Stomach smooth muscle (tissue), 2 donors: ENCODE data around the gene TMEM54.
A peak's percentile ranks its signal among the peaks of the same experiment; 100 is the strongest.

Experiments
- H3K27ac ChIP-seq: one replicate; pipeline ENCODE4 v1.7.0; 2013; ENCODE audit warnings: mild to moderate bottlenecking, low read length, inconsistent platforms
- H3K27me3 ChIP-seq, 2 donors: one replicate each; pipeline ENCODE4 v1.7.0; 2013; ENCODE audit warnings: low read length in 2 of 2; ENCODE audit not compliant: insufficient read depth in 2 of 2, control insufficient read depth in 1 of 2
- H3K36me3 ChIP-seq, 2 donors: one replicate each; pipeline ENCODE4 v1.7.0; 2013; ENCODE audit warnings: low read length in 2 of 2; ENCODE audit not compliant: control insufficient read depth in 2 of 2, insufficient read depth in 2 of 2
- H3K4me1 ChIP-seq: one replicate; pipeline ENCODE4 v1.7.0; 2013; ENCODE audit warnings: low read length; ENCODE audit not compliant: control insufficient read depth, insufficient read depth
- H3K4me3 ChIP-seq, 2 donors: one replicate each; pipeline ENCODE4 v1.7.0; 2013; ENCODE audit warnings: low read length in 2 of 2
- H3K9ac ChIP-seq, 2 donors: one replicate each; pipeline ENCODE4 v1.7.0; 2013; ENCODE audit warnings: low read length in 2 of 2, mild to moderate bottlenecking in 1 of 2
- H3K9me3 ChIP-seq, 2 donors: one replicate each; pipeline ENCODE4 v1.7.0; 2013; ENCODE audit warnings: low read length in 2 of 2; ENCODE audit not compliant: control insufficient read depth in 2 of 2
- donor health status: healthy.
- donor health status: Pancreatic carcinoma.

Gene TMEM54

DNA sequence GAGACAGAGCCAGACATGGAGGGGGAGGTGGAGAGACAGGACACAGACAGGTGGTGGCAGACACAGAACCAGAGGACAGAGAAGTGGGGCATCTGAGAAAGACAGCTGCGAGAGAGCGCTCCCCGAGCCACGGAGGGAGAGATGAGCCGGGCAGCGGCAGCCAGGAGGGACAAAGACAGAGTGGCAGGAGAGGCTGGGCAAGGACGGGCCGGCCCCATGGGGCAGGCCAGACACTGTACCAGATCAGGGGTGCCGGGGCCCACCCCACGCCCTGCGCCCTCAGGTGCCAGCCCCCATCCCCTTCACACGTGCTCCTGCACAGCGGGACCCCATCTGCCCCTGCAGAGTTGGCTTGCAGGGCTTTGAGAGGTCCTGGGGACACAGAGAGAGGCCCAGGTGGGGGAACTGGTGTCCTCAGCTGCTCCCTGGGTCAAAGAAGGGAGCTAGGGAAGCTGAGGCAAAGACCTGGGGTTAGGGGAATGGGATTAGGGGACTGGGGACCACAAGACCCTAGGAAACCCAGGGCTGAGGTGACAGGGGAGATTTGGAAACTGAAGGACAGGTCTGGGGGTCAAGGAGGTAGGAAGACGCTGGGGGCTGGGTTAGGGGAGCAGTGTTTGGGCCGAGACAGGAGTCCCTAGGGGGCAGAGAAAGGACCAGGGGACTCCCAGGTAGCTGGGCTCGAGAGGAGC lies 31.1 kb downstream of the TMEM54 start:
- Histone ChIP-seq H3K9ac (peak overlapping the region; percentile 13 to 76), H3K9me3 (no peaks in the 10 kb centered on the region), H3K27ac (no peak overlapping the region), H3K27me3 (no peaks in the 10 kb centered on the region), H3K36me3 (peaks cover 0 to 6% of the 10 kb centered on the region in 2 donors), H3K4me1 (peaks cover 30% of the 10 kb centered on the region), H3K4me3 (peak overlapping the region; percentile 54 to 73)

DNA sequence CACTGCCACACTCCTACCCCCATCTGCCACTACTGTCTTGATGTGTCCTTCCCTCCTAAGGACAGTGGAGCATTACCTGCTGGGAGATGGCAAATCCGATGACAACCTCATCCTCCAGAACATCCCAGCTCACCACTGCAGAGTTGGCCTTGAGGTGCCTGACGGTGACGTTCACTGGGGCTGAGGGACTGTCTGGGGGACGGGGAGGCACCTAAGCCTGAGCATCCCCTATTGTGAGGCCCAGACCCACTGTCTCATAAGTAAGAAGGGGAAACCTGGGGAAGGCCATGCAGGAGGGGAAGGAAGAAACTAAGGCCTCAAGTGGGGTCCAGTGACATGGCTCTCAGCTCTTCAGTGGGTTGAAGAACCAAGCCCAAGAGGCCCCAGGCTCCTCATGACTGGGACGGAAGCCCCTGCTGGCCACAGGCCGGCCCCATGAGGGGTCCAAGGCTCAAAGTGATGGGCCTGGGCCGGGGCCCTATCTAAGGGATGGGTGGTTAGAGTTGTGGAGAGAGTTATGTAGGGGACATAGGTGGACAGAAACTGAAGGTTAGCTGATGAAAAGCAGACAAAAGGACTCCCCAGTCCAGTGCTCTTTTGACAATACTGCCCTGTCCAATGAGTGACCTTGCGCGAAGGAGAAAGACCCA lies 32.3 kb downstream of the TMEM54 start:
- no peaks in the 10 kb centered on the region for H3K27me3 ChIP-seq
- H3K4me1 ChIP-seq = peaks cover 33% of the 10 kb centered on the region
- H3K4me3 ChIP-seq = no peak overlapping the region
- no peak overlapping the region for H3K27ac ChIP-seq
- H3K36me3 ChIP-seq = peaks cover 0 to 6% of the 10 kb centered on the region in 2 donors
- no peak overlapping the region for H3K9ac ChIP-seq
- no peaks in the 10 kb centered on the region for H3K9me3 ChIP-seq

DNA sequence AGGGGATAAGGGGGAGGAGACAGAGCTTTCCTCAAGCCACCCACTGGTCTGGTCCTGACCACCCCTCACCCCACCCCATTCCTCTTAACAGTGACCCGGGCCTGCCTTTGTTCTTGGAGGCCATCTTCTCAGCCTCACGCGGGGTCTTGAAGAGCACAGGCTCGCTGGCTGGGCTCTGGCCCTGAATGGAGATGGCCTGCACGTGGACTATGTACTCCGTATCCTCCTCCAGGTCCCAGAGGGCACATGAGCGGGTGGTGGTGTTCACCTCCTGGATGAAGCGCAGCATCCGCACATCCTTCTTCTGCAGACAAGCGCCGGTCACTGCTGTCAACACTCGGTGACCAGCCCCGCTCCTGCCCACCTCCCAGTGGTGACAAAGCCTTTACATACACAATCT lies 33.1 kb downstream of the TMEM54 start:
- H3K27ac ChIP-seq = no peak overlapping the region
- H3K4me1 ChIP-seq = peaks cover 33% of the 10 kb centered on the region
- H3K27me3 ChIP-seq = no peaks in the 10 kb centered on the region
- peaks cover 0 to 9% of the 10 kb centered on the region in 2 donors for H3K36me3 ChIP-seq
- no peak overlapping the region for H3K9ac ChIP-seq
- H3K4me3 ChIP-seq = no peak overlapping the region
- no peaks in the 10 kb centered on the region for H3K9me3 ChIP-seq

DNA sequence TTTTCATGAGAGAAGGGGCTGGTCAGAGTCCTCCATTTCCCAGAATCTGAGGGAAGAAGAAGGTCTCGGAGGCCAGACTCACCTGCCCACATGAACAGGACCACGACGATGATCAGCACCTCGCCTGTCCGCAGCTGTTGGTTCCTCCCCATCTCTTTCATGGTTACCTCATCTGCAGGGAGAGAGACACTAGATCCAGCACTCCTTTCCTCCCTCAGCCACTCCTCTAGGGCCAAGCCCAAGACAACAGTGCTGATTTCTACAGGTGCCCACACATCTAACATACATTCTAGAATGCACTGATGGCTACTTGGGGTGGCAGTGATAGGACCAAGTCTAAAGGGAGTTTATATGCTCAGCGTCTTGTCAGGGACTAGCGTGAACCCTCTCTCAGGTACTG lies 33.5 kb downstream of the TMEM54 start:
- no peak overlapping the region for H3K27ac ChIP-seq
- H3K9ac ChIP-seq = no peak overlapping the region
- H3K27me3 ChIP-seq = no peaks in the 10 kb centered on the region
- peaks cover 30% of the 10 kb centered on the region for H3K4me1 ChIP-seq
- H3K9me3 ChIP-seq = no peaks in the 10 kb centered on the region
- H3K4me3 ChIP-seq = no peak overlapping the region
- H3K36me3 ChIP-seq = peaks cover 0 to 10% of the 10 kb centered on the region in 2 donors

DNA sequence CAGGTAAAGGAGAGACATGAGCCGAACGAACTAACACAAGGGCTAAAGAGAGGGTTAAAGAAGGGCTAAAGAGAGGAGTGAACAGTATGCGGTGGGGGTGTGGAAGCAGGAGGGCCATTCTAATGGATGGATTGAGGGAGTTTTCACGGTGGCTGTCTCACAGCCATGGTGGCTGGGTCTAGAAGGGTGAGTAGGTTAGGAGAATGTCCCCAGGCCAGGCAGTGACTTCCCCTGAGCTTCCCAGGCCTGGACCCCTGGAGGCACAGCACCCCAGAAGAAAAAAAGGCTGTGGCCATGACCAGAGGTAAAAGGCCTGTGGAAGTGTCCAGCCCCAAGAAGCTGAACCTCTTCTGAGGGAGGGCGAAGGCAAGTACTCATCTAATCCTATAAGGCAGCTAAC lies 34.0 kb downstream of the TMEM54 start:
- Histone ChIP-seq H3K9me3 (no peaks in the 10 kb centered on the region), H3K4me3 (no peak overlapping the region), H3K36me3 (peaks cover 0 to 10% of the 10 kb centered on the region in 2 donors), H3K4me1 (peaks cover 30% of the 10 kb centered on the region), H3K9ac (no peak overlapping the region), H3K27ac (no peak overlapping the region), H3K27me3 (no peaks in the 10 kb centered on the region)

DNA sequence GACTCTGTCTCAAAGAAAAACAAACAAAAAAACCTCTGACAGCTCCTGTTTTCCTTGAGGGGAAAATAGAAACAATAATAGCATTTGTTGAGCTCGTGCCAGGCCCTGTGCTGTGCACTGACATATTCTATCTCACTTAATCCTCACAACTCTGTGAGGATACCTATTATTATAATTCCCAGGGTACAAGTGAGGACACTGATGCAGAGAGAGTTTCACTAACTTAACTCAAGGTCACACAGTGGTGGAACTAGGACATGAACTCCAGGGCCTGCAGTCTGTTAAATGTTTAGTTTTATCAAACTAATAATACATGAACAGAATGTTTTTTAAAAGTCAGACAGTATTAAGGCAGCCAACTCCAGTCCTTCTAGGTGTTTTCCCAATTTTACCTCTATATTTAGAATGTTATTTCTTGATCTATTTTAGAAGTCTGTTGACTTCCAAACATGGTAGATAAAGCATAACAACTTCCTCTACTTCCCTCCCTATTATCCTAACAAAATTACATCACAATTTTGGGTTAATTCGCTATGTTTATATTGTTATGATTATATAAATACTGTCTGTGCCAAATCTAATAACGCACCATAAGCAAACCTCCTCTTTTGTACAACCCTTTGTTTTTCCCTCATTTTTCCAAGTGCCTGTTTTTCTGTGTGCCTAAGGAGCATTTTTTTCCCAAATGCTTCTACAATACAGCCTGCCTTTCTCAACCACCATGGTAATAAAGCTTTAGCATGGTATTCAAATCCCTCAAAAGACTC lies 35.4 kb downstream of the TMEM54 start:
- Histone ChIP-seq H3K27ac (peak overlapping the region; percentile 32), H3K36me3 (peaks cover under 1 to 11% of the 10 kb centered on the region in 2 donors)

DNA sequence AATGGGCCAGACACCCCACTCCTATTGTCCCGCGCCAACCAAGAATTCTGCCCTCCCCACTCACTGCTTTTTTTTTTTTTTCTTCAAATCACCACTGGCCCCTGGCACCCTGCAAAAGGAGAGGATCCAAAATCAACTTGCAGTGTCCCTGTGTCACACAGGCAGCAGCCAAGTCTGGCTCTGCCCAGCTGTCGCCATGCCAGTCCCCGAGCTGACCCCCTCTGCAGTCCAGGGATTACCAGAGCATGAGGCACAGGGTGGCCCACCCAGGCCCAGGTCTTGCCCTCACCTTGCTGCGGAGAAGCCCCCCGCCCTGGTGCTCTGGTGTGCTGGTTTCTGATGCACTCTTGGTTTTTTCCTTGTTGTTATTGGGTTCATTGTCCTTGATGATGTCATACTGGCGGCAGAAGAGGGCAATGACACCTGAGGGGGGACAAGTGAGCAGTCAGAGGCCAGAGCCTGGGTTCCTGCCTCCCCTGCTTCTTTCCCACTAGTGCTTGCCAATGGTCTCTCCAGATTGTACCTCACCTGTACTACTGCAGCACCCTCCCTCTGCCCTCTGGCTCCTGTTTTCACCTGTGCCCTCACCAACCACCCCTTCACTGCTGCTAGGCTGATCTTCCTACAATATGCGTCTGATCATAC lies 36.7 kb downstream of the TMEM54 start:
- no peak overlapping the region for H3K27ac ChIP-seq
- no peak overlapping the region for H3K9ac ChIP-seq
- H3K36me3 ChIP-seq = peaks cover 3 to 11% of the 10 kb centered on the region in 2 donors
- H3K4me1 ChIP-seq = peaks cover 18% of the 10 kb centered on the region
- H3K27me3 ChIP-seq = no peaks in the 10 kb centered on the region
- no peaks in the 10 kb centered on the region for H3K9me3 ChIP-seq
- H3K4me3 ChIP-seq = no peak overlapping the region

More for the DNA sequence above, 35.4 kb downstream of the TMEM54 start:
- H3K27me3 ChIP-seq = no peaks in the 10 kb centered on the region
- peaks cover 27% of the 10 kb centered on the region for H3K4me1 ChIP-seq
- no peak overlapping the region for H3K9ac ChIP-seq
- no peak overlapping the region for H3K4me3 ChIP-seq
- H3K9me3 ChIP-seq = no peaks in the 10 kb centered on the region

DNA sequence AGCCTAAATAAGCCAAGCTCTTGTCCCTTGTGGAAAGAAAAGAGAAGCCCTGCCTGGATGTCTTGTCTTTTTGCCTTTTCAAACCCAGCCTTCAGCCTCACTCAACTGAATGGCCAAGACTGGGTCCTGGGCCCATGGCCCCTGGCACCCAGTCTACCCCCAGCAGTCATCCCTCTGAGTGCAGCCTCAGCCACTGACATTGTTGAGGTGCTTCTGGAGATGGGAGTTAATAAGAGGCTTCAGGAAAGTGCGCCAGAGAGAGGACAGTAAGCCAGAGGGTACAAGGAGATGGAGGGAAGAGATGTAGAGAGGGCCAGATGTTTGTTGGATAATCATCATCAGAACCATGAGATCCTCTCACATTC lies 37.3 kb downstream of the TMEM54 start:
- no peak overlapping the region for H3K4me3 ChIP-seq
- H3K9me3 ChIP-seq = no peaks in the 10 kb centered on the region
- peaks cover 3 to 15% of the 10 kb centered on the region in 2 donors for H3K36me3 ChIP-seq
- no peaks in the 10 kb centered on the region for H3K27me3 ChIP-seq
- peaks cover 17% of the 10 kb centered on the region for H3K4me1 ChIP-seq
- H3K27ac ChIP-seq = no peak overlapping the region
- H3K9ac ChIP-seq = no peak overlapping the region

DNA sequence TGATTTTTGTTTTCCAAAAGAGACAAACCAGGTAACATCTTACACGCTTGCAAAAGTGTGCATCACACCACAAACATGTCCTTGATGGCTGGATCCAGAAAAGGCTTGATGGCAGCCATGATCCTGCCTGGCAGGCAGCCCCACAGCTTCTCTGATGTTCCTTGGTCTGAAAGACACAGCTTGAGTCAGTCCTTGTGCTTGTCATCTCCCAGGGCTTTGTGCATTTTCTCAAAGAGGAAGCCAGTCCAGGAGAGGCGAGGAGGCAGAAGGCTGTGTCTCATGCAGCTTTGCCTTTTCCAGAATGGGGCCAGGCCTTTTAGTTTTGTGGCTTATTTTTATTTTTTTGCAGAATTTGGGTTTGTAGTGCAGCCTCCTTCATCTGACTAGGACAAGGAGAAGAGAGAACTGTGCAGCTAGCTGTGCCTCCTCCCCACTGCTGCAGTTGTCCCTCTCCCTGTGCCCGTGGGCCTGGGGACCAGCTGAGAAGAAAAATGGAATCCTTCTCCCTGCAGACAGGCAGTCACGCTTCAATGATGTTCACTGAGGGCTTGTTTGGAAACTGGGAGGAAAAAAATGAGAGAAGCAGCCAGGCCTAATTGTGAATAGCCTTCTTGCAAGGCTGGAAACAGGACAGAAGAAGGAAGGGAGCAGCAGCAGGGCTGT lies 37.8 kb downstream of the TMEM54 start:
- H3K4me1 ChIP-seq = peaks cover 17% of the 10 kb centered on the region
- H3K27me3 ChIP-seq = no peaks in the 10 kb centered on the region
- no peak overlapping the region for H3K27ac ChIP-seq
- no peak overlapping the region for H3K4me3 ChIP-seq
- no peak overlapping the region for H3K9ac ChIP-seq
- peaks cover 3 to 18% of the 10 kb centered on the region in 2 donors for H3K36me3 ChIP-seq
- H3K9me3 ChIP-seq = no peaks in the 10 kb centered on the region
